GM12873 (cell line): ENCODE data around the gene MT4.

Source experiments
- CTCF ChIP-seq: IDR thresholded peaks from 2 replicates; pipeline ENCODE4 v1.5.1; 2012; ENCODE audit warnings: low read depth, mild to moderate bottlenecking, moderate library complexity, low read length, control low read depth; ENCODE audit not compliant: insufficient read depth; ENCODE audit errors: missing control alignments

MT4 gene

DNA sequence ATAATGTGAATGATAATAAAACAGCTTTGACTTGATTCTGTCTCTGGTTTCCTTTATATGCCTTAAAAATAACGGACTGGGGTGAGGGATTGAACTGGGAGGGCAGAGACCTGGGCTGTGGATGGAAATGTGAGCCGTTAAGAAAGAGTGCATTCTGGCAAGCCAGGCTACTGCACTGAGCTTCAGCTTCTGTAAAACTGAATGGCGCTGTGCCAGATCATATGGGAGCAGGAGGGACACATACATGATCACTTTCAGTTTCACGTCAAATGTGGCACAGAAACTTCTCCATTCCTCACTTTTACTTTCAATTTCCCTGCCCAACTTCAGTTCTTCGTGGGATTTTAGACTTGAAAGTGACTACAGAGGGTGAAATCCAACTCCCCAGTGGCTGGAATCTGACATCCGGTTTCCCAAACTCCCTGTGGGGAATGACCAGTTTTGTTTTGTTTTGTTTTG, 44.6 kb downstream of the MT4 start:
- TF ChIP-seq CTCF, result peak; percentile 1

DNA sequence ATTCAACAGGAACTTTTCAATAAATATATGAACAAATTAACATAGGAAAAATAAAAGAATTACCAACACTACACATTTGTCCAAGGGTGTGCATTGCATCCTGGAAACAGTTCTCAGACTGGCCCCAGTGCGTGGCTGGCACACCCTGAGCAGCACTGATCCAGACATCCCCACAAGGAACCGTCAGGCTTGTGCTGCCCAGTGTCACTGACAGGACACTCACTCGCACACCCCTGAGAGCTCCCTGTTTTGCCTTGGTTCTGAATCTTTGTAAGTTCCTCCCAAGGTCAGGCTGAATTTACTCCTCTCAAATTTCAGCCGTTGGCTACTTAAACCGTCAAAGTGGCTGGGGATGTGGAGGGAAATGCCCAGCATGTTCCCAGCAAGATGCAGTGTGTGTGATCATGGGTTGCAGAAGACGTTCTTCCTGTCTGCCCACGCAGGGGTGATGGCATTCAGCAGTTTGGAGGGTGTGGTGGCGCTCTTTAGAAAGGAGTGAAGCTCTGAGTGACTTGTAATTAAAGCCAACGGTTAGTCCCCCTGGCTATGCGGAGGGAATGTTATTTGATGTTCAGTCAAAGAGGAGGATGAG, 45.2 kb downstream of the MT4 start:
- no peak for TF ChIP-seq CTCF

DNA sequence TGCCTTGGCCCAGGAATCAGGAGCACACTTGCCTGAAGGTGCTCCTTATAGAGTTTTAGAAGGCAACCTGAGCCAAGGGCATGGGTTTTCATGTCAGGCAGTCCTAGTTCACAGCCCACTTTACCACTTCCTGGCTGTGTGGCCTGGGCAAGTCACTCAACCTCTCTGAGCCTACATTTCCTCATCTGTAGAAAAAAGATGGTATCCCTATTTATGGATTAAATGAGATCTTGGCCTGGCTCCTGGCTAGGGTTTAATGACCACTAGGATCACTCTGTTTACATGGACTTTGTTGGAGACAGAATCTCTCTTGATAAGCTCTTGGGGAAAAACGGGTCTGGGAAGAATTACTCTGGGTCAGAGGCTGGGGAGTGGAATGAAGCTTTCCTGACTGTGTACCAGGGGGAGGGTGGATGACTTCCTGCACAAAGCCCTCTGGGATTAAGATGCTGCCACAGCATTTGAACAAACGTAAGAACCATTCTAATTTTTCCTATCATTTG, 45.8 kb downstream of the MT4 start:
- no peak for TF ChIP-seq CTCF

- TF ChIP-seq CTCF, result no peak
Observed at GRCh38 chr16:56611281-56611833, 46.5 kb downstream of the MT4 start.

DNA sequence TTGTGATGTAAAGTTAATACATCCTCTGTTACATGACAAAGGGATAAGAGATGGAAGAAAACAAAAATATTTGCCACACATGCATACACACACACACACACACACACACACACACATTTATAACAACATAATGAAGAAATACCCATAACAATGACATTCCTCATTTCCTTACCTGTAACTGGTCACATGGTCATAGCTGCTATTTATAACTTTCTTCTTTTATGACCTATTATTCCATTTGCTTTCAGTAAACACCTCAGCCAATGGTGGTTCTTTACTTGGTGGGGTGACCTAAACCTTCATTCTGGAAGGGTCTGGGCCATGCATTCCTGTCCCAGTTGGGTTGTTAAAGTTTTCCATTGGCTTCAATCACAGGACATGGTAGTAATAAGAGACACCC, 48.8 kb downstream of the MT4 start:
- no peak for TF ChIP-seq CTCF

DNA sequence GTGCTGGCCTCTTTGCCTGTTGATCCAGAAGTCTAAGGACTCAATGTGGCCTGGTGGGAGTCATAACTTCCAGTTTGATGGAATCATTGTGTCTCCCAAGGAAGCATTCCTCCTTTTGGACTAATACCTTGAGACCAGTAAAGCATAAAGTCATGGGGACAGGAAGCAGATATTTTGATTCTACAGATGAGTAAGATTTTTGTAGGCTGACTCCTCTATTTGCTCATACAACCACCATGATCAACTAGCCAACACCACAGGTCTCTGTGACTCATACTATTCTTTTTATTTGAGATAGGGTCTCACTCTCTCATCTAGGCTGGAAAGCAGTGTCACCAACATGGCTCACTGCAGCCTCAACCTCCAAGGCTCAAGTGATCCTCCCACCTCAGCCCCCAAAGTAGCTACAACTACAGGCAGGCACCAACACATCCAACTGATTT, 49.7 kb downstream of the MT4 start:
- TF ChIP-seq CTCF, result no peak

DNA sequence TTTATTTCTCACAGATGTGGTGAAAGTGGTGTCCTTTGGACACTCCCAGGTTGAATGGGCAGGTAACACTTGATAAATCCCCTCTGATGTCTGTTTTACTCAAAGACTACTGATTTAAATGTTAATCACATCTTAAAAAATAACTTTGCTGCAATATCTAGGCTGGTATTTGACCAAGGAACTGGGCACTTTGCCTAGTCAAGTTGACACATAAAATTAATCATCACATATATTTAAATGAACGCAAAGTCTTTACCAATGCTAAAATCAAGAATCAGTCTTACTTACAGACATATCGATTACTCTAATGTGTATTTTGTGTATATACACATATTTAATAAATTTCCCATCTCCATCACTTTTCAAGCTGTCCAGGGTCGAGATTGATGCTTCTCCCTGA, 50.5 kb downstream of the MT4 start:
- no peak for TF ChIP-seq CTCF
